Measurements from ENCODE around the gene SLC36A1.
"Not testable (repeated sequence)": the region's sequence is repeated elsewhere in the genome, so short reads cannot be mapped to it uniquely, and the experiment has no call there.

Gene SLC36A1

GRCh38 chr5:151447174-151448037 is at the start of gene SLC36A1:
TSS of gene SLC36A1 (plus strand) at chr5:151447603. CDS start at chr5:151458793, 11,190 bp downstream.
- peak; percentile 97 to 98 for DNase-seq

DNA sequence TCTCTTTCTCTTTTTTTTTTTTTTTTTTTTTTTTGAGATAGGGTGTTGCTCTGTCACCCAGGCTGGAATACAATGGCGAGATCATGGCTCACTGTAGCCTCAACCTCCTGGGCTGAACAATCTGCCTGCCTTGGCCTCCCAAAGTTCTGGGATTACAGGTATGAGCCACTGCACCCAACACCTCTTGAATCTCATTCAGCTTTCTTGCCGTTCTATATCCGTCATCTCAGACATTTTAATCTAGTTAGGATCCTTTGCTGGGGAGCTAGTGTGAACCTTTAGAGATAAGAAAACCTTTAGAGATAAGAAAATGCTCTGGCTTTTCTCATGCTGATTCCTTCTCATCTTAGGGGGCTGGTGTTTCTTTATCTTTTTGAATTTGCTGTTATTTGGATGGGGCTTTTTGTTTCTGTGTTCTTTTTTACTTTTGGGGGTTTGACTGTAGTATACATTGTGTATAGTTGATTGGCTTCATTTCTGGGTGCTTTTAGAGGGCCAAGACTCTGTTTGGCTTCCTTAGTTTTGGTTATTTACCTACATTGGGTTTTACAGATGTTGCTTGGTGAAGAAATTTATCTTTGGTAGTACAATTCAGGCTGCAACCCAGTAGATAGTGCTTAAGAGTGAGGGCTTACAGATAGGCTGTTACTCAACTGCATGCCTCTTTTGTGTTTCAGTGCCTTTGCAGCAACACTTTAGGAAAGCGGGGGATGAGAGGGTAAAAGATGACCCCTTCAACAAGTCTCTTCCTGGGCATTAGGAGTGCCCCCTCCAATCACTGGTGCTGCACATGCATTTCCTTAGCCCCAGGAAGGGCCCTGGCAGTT is 41.9 kb upstream of the SLC36A1 start:
- DNase-seq: no peak

GRCh38 chr5:151406322-151406947 is 41.0 kb upstream of the SLC36A1 start:
- no peak for DNase-seq

GRCh38 chr5:151408591-151409230 is 38.7 kb upstream of the SLC36A1 start:
- DNase-seq: no peak

DNA sequence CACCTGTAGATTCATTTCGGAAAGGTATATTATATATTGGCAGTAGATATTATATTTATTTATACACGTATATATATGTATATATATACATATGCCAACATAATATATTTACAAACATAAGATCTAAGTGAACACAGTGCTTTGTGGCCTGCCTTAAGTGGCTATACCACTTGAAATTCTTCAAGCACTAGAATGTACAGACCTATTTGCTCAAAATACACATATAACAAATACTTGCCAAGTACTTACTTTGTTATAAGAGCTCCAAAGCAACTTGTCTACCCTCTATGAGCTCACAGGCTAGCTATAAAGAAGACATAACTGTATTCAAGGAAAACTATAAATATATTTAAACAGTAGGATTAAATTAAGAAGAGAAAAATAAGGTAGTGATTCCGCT is 33.6 kb upstream of the SLC36A1 start:
- no peak for DNase-seq

DNA sequence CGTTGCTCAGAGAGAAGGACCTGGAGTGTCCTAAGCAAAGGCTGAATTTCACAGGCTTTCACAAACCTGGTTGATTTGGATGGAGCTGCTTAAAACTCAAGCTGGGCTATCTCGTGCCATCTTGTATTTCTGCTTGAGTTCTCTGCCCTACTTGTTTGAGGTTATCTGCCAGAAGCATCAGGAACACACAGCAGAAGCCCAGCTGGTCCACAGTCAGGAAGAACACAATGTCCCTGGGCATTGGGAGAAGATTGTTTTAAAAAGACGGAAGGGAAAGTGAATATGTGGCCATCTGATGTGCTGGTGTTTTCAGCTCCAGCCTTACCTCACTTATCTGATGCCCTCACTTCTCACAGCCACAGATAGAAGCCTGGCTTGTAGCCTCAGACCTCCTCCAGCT is 32.9 kb upstream of the SLC36A1 start:
- no peak for DNase-seq

- no peak for DNase-seq
These were observed 29.7 kb upstream of the SLC36A1 start for GRCh38 chr5:151417712-151418111.

GRCh38 chr5:151420127-151420526 is 27.3 kb upstream of the SLC36A1 start:
- no peak for DNase-seq

DNA sequence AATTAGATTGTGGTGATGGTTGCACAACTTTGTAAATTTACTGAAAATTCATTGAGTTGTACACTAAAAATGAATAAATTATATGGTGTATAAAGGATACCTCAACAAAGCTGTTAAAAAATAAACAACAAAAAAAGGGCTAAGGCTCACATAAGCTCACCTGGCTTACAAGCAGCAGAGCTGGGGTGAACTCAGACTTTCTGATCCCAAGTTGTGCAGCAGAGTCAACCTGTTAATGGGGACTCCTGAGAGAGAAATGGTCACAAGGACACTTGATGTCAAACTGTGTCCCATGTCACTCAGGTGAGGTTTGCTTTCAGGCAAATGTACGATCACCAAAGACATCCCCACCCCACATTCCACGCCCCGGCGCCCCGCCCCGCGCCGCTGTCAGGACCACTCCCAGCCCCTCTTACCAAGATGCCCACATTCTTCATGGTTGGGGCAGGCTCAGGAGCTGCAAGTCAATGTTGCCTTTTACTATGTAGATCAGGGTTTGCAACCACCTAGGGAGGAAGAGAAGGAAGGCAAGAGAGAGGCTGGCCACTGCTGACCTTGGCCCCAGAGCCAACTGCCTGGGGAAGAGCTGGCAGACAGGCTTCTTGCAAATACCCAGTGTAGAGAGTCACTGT is 22.4 kb upstream of the SLC36A1 start:
- no peak for DNase-seq

DNA sequence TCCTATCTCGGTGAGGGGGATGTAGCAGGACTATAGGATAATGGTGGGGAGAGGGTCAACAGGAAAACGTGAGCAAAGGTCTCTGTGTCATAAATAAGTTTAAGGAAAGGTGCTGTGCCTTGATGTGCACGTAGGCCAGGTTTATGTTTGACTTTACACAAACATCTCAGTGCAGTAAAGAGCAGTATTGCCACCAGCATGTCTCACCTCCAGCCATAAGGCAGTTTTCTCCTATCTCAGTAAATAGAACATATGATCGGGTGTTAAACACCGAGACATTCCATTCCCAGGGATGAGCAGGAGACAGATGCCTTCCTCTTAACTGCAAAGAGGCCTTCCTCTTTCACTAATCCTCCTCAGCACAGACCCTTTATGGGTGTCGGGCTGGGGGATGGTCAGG is 21.1 kb upstream of the SLC36A1 start:
- not testable (repeated sequence) for DNase-seq

GRCh38 chr5:151427258-151427657 is 20.1 kb upstream of the SLC36A1 start:
- DNase-seq: peak in 1 of 2 donors; percentile 2

GRCh38 chr5:151430731-151431130 is 16.7 kb upstream of the SLC36A1 start:
- DNase-seq: no peak

- DNase-seq: no peak
These were observed 15.7 kb upstream of the SLC36A1 start for GRCh38 chr5:151431666-151432065.

DNA sequence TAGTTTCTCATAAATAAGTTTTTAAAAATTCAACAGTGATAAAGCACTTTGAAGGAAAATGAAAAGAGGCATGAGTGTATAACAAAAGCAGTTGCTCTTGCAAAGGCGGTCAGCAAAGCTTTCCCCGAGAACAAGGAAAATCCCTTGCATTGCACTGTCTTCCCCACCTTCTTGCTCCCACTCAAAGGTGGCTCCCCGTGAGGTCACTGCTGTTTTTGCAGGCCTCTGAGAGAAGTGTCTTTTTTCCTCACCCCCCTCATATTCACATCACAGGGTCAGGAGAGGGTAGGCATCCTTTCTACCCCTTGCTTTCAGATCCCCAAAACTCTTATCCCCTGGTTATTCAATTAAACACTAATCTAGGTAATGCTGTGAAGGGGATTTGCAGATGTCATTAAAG is 15.2 kb upstream of the SLC36A1 start:
- DNase-seq: no peak

- DNase-seq: no peak
These were observed 12.7 kb upstream of the SLC36A1 start for GRCh38 chr5:151434570-151435237.

- peak; percentile 1 to 15 for DNase-seq
These were observed 909 bp downstream of the SLC36A1 start for GRCh38 chr5:151448038-151448985.

- DNase-seq: no peak
These were observed 1.9 kb downstream of the SLC36A1 start for GRCh38 chr5:151449297-151449696.

GRCh38 chr5:151449839-151450238 is 2.4 kb downstream of the SLC36A1 start:
- no peak for DNase-seq

DNA sequence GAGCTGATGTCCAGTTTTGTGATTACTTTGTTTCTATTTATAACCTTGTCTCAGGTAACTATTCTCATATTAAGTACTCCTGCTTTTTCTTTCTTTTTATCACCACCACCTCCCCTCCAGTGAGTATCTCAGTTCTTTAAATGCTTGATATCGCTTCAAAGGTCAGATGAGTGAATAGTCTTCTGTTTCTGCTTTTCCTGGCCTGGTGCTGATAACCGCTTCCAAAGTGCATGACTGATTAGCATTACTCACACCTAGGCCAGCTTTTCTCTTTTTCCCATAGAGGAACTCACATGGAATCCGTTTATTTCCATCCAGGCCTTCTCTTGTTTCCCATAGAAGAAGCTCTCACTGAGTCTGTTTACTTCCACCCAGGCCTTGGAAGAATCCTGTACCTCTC is 3.2 kb downstream of the SLC36A1 start:
- DNase-seq: no peak
